ENCODE results near the gene NLRP10.

- TF ChIP-seq CTCF (IDR thresholded peaks at IDR 0.05; ENCODE audit: low read length), result no peak
- TF ChIP-seq EZH2 (IDR thresholded peaks at IDR 0.05; ENCODE audit: borderline replicate concordance, low read length), result no peak
These were observed 4.8 kb upstream of the NLRP10 start for GRCh38 chr11:7969756-7970646.
